Activated effector memory CD4-positive, alpha-beta T cell treated with Interleukin-2 at 50 U/mL for 16 hours (primary cell): ENCODE measurements around the gene ATOX1.
"Not testable (repeated sequence)": the region's sequence is repeated elsewhere in the genome, so short reads cannot be mapped to it uniquely, and the experiment has no call there.

Source experiments
- DNase-seq: peaks from one replicate; pipeline ENCODE4 v3.0.0-alpha.2; 2020

ATOX1 gene

GRCh38 chr5:151729597-151729996 lies 28.8 kb downstream of the ATOX1 start:
- DNase-seq, result not testable (repeated sequence)

GRCh38 chr5:151724360-151724759 lies 34.1 kb downstream of the ATOX1 start:
- no peak for DNase-seq

- DNase-seq, result no peak
Measured at GRCh38 chr5:151722546-151722945, 35.9 kb downstream of the ATOX1 start.

- DNase-seq, result no peak
Measured at GRCh38 chr5:151721812-151722391, 36.5 kb downstream of the ATOX1 start.

DNA sequence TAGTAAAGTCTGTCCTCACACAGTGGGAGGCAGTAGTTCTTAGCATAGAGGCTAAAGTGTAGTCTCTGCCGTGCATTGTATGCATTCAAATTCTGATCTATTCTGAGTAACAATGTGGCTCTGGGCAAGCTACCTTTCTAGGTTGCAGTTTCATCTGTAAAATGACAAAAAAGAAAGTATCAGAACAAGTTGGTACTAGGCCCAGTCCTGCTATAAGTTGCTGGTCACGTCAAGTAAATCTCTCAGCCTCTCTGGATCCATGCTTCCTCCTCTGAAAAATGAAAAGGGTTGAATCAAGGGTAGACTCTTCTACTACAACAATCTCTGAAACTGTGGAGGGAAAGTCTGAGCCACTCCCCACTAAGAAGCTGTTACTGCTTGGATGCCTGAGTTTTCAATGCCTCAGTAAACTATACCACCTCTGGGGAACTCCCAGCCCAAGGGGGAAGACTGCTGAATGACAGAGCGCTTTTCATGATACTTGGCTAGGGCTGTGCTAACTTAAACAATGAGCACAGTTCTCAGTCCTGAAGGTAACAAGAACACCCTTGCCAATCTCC lies 37.3 kb downstream of the ATOX1 start:
- DNase-seq, result no peak

DNA sequence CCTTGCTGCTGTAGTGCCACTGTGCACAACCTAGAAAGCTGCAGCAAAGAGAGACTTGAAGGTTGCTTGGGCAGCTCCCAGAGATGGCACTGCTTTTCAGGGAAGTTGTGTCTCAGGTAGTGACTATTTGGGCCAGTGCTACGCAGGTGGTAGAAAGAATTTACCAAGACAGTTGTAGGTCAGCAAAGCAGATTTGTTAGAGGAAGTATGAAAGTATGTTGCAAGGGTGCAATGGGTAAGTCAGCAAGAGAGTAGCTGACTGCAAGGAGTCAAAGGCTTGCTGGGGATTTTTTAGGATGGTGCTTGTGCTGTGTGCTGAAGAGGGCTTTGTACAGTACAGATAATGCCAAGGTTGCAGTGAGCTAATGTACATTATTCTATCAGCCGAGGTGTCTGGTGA lies 38.2 kb downstream of the ATOX1 start:
- DNase-seq, result no peak

- no peak for DNase-seq
Measured at GRCh38 chr5:151719228-151720000, 39.0 kb downstream of the ATOX1 start.

- DNase-seq, result no peak
Measured at GRCh38 chr5:151718646-151719045, 39.8 kb downstream of the ATOX1 start.

DNA sequence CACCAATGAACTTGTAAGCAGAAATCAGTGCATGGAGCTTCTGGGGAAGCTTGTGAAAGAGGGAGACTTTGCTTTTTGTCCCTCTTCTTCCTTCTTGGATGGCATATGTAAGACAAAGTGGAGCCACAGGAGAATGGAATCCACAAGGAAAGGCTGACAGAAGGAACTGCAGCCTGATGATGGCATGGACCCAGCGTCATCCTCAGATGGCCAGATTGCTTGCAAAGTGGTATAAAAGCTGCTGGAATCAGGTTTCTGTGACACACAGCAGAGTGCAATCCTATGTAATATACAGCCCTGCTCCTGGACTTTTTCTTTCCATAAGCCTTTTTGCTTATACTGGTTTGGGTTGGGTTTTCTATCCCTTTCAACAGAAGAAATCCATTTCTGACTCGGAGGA lies 40.3 kb downstream of the ATOX1 start:
- no peak for DNase-seq

- DNase-seq, result no peak
Measured at GRCh38 chr5:151717416-151717815, 41.0 kb downstream of the ATOX1 start.

GRCh38 chr5:151709109-151709735 lies 49.2 kb downstream of the ATOX1 start:
- DNase-seq, result no peak

DNA sequence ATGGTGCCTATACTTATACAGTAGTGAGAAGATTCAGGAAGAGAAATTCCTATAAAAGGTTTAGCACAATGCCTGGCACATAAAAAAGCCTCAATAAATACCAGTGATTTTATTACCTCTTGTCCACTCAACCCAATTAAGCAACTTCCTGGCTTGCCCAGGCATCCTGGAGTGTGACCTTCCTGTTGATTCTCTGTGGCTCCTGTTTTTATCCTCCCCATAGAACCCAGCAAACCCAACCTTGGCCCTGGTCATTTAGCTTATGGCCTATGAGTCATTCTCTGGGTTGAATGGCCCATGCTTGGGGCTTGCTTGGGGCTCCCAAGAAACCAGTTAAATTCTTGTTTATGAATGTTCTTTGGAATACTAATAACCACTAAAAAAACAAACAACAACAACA lies 50.3 kb downstream of the ATOX1 start:
- no peak for DNase-seq

- DNase-seq, result no peak
Measured at GRCh38 chr5:151707567-151707966, 50.9 kb downstream of the ATOX1 start.

GRCh38 chr5:151706906-151707305 lies 51.5 kb downstream of the ATOX1 start:
- DNase-seq, result no peak

- no peak for DNase-seq
Measured at GRCh38 chr5:151703780-151704179, 54.7 kb downstream of the ATOX1 start.

DNA sequence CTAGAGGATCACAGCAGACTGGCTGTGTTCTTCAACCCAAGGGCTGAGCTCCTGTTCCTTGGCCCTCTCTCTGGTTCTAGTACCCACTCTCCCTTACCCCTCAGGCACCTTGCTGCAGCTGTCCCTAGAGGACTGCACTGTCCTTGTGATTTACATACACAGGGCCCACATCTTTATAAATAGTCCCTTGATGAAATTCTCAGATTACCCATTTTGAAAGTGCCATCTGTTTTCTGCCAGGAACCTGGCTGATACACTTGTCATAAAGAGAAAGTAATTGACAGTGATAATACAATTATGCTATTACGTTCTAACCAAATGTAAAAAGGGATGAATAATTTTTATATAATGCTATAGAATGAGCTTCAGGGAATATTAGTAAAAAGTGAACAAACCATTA lies 55.2 kb downstream of the ATOX1 start:
- DNase-seq, result no peak

DNA sequence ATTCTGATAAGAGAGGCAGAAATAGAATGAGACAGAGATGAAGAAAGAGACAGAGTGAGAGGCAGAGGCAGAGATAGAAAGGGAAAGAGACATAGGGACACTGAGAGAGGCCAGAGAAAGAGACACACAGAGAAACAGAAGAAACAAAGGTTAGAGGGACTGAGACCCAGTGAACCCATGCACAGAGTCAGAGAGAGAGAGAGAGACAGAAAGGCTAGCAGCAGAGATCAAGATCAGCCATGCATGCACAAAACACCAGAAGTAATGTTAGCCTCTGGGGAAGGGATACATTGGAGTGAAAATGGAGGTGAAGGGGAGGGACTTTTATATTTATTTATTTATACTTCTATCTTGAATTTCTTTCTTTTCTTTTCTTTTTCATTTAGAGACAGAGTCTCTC lies 57.6 kb downstream of the ATOX1 start:
- DNase-seq, result no peak

- no peak for DNase-seq
Measured at GRCh38 chr5:151700296-151700695, 58.1 kb downstream of the ATOX1 start.

GRCh38 chr5:151699071-151699901 lies 59.1 kb downstream of the ATOX1 start:
- no peak for DNase-seq

DNA sequence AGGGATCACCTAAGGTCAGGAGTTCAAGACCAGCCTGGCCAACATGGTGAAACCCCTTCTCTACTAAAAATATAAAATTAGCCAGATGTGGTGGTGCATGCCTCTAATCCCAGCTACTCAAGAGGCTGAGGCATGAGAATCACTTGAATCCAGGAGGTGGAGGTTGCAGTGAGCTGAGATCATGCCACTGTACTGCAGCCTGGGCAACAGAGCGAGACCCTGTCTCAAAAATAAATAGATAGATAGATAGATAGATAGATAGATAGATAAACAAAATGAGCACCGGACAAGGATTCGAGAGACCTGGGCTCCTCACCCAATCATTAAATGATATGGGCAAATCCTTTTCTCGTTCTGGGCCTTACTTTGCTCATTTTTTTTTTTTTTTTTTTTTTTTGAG lies 60.4 kb downstream of the ATOX1 start:
- DNase-seq, result not testable (repeated sequence)

GRCh38 chr5:151697452-151697851 lies 61.0 kb downstream of the ATOX1 start:
- DNase-seq, result no peak

DNA sequence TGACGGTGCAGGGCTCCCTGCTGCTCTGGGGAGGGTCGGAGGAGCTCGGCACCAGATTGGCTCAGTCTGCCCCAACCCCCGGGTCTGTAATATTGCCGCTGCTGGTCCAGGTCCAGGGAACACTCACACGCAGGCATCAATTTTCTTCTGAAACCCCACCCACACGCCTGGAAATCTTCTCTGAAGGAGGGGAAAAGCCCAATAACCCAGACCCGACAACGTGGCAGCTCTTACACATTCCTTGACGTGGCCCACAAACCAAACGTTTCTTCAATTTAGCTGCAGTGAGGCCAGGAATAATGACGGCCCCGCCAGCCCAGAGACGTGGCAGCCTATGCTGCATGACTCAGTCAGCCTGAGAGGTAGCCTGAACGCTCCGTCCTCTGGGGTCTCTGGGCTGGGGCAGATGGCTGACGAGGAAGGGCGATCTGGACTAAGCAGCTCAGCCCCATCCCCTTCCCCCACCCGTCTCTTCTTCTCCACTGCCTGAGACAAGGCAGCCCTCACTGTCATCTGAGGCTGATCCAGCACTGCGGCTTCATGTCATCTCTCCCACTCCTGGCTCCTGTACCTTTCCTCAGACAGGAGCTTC lies 61.9 kb downstream of the ATOX1 start:
- DNase-seq, result no peak

DNA sequence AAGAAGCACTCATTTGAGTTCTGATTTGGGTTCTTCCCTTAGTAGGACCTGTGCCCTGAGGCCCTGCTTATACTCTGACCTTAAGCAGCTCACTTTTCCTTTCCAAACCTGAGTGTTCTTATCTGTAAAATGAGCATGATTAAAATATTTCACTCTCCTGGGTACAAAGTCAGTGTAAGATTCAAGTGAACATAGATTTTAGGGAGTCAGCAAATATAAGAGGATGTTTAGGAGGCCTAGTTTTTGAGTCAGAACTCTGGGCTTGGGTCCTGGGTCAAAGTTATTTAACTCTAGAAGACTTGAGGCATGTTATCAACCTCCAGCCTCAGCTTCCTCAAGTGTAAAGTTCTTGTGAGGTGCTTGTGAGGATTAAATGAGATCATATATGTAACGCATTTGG lies 63.0 kb downstream of the ATOX1 start:
- DNase-seq, result no peak
